Panc1 (cell line): Measurements from ENCODE around the gene PDE4C.

ENCODE experiments used
- CTCF ChIP-seq: fragments of 450-650 bp; IDR thresholded peaks from 2 replicates; pipeline ENCODE4 v1.5.1; 2017; ENCODE audit warnings: mild to moderate bottlenecking
- SIN3A ChIP-seq: IDR thresholded peaks from 2 replicates; pipeline ENCODE4 v1.6.1; 2012; ENCODE audit warnings: low read depth, mild to moderate bottlenecking, low read length, moderate library complexity, borderline replicate concordance; ENCODE audit not compliant: insufficient read depth

GRCh38 chr19:18233224-18233825, 7.1 kb upstream of the PDE4C start:
- TF ChIP-seq CTCF (no peak), SIN3A (no peak)
